ENCODE results near the gene CDKL4. TPM values are rescaled to one million over a fixed set of nuclear protein-coding genes. Genes with fewer than 3 reads are reported as not detected.

CDKL4 gene
- total and polyA plus RNA-seq, 2 of the 13 experiments (the other 11 are each of a cell fraction or from before 2014, with no cell fraction given) = 0.29 to 0.50 TPM

DNA sequence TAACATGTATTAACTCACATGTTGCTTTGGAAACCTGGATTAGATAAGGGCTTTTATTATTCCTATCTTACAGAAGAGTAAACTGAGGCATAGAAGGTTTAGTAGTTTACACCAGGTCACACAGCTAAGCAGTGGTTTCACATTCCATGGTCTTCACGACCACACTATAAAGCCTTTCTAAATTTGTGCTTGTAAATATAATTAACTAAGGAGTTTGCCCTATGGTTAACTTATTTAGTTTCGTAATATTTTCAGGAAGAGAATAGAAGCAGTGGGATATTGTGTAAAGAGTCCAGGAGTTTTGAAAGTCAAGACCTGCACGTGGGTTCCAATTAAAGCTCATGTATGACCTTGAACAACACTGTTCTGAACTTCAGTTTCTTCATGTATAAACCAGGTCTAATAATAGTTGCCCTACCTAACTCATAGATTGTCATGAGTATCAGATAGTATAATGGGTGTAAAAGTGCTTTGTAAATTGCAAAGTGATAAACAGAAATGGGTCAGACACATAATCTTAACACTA lies 103.4 kb downstream of the CDKL4 start (continued):
- TF ChIP-seq ARNT2 (CRISPR knock-in tag; IDR thresholded peaks at IDR 0.05; ENCODE audit: low read depth) (no peak), HINFP (CRISPR knock-in tag; IDR thresholded peaks at IDR 0.05; ENCODE audit: low read depth) (no peak), ZNF567 (CRISPR knock-in tag; IDR thresholded peaks at IDR 0.05; ENCODE audit: borderline replicate concordance) (no peak), MLLT10 (CRISPR knock-in tag; IDR thresholded peaks at IDR 0.05) (no peak), SRSF1 (optimal IDR thresholded peaks at IDR 0.05; ENCODE audit: low read depth, low read length) (no peak), ZNF737 (CRISPR knock-in tag; IDR thresholded peaks at IDR 0.05; ENCODE audit: borderline replicate concordance) (no peak), ZNF441 (CRISPR knock-in tag; IDR thresholded peaks at IDR 0.05; ENCODE audit: borderline replicate concordance) (no peak), YY1 (IDR thresholded peaks at IDR 0.05; ENCODE audit: insufficient read depth, insufficient replicate concordance, low read depth, low read length) (no peak), ZNF256 (CRISPR knock-in tag; conservative IDR thresholded peaks at IDR 0.05) (no peak), ZNF720 (CRISPR knock-in tag; IDR thresholded peaks at IDR 0.05) (no peak), ZNF83 (CRISPR knock-in tag; IDR thresholded peaks at IDR 0.05; ENCODE audit: borderline replicate concordance) (no peak), ZNF225 (CRISPR knock-in tag; IDR thresholded peaks at IDR 0.05) (no peak), FOXJ3 (CRISPR knock-in tag; IDR thresholded peaks at IDR 0.05; ENCODE audit: borderline replicate concordance) (peak; percentile 70; the same call in 1 of the 2 replicates), YEATS2 (CRISPR knock-in tag; IDR thresholded peaks at IDR 0.05; ENCODE audit: borderline replicate concordance) (no peak), ZNF777 (CRISPR knock-in tag; IDR thresholded peaks at IDR 0.05) (no peak), REXO4 (CRISPR knock-in tag; IDR thresholded peaks at IDR 0.05; ENCODE audit: borderline replicate concordance) (no peak), ZNF292 (CRISPR knock-in tag; IDR thresholded peaks at IDR 0.05; ENCODE audit: borderline replicate concordance, low read depth) (no peak), ZFX (CRISPR knock-in tag; IDR thresholded peaks at IDR 0.05; ENCODE audit: low read depth) (no peak)
- TF ChIP-seq, protein P1, sequence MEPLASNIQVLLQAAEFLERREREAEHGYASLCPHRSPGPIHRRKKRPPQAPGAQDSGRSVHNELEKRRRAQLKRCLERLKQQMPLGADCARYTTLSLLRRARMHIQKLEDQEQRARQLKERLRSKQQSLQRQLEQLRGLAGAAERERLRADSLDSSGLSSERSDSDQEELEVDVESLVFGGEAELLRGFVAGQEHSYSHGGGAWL (CRISPR knock-in tag; IDR thresholded peaks at IDR 0.05) = no peak
- TF ChIP-seq, protein P2, sequence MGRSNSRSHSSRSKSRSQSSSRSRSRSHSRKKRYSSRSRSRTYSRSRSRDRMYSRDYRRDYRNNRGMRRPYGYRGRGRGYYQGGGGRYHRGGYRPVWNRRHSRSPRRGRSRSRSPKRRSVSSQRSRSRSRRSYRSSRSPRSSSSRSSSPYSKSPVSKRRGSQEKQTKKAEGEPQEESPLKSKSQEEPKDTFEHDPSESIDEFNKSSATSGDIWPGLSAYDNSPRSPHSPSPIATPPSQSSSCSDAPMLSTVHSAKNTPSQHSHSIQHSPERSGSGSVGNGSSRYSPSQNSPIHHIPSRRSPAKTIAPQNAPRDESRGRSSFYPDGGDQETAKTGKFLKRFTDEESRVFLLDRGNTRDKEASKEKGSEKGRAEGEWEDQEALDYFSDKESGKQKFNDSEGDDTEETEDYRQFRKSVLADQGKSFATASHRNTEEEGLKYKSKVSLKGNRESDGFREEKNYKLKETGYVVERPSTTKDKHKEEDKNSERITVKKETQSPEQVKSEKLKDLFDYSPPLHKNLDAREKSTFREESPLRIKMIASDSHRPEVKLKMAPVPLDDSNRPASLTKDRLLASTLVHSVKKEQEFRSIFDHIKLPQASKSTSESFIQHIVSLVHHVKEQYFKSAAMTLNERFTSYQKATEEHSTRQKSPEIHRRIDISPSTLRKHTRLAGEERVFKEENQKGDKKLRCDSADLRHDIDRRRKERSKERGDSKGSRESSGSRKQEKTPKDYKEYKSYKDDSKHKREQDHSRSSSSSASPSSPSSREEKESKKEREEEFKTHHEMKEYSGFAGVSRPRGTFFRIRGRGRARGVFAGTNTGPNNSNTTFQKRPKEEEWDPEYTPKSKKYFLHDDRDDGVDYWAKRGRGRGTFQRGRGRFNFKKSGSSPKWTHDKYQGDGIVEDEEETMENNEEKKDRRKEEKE (IDR thresholded peaks at IDR 0.05) = no peak
- TF ChIP-seq, protein P3, sequence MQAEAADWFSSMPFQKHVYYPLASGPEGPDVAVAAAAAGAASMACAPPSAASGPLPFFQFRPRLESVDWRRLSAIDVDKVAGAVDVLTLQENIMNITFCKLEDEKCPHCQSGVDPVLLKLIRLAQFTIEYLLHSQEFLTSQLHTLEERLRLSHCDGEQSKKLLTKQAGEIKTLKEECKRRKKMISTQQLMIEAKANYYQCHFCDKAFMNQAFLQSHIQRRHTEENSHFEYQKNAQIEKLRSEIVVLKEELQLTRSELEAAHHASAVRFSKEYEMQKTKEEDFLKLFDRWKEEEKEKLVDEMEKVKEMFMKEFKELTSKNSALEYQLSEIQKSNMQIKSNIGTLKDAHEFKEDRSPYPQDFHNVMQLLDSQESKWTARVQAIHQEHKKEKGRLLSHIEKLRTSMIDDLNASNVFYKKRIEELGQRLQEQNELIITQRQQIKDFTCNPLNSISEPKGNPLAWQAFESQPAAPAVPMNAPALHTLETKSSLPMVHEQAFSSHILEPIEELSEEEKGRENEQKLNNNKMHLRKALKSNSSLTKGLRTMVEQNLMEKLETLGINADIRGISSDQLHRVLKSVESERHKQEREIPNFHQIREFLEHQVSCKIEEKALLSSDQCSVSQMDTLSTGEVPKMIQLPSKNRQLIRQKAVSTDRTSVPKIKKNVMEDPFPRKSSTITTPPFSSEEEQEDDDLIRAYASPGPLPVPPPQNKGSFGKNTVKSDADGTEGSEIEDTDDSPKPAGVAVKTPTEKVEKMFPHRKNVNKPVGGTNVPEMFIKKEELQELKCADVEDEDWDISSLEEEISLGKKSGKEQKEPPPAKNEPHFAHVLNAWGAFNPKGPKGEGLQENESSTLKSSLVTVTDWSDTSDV (CRISPR knock-in tag; IDR thresholded peaks at IDR 0.05) = no peak

Measured in HepG2 (cell line).